Mesenchymal stem cell (in vitro differentiated cells and primary cell): ENCODE results near the gene PBX3.
A peak's percentile ranks its signal among the peaks of the same experiment; 100 is the strongest.

Source experiments
- DNase-seq: peaks from one replicate; pipeline ENCODE4 v3.0.0-alpha.2; 2013
- H2AFZ ChIP-seq: one replicate; pipeline ENCODE4 v1.6.1; 2013; ENCODE audit warnings: low read depth, mild to moderate bottlenecking, control low read depth, inconsistent platforms, low read length, moderate library complexity
- H2AK5ac ChIP-seq: 2 replicates; pipeline ENCODE4 v1.6.1; 2013; ENCODE audit warnings: low read length, moderate library complexity, mild to moderate bottlenecking, inconsistent platforms; ENCODE audit not compliant: severe bottlenecking
- H2BK120ac ChIP-seq: one replicate; pipeline ENCODE4 v1.6.1; 2013; ENCODE audit warnings: low read depth, mild to moderate bottlenecking, inconsistent platforms, low read length, moderate library complexity
- H2BK12ac ChIP-seq, 2 experiments: one replicate each; pipeline ENCODE4 v1.6.1; 2013; ENCODE audit warnings: inconsistent platforms in 2 of 2, low read length in 2 of 2, mild to moderate bottlenecking in 2 of 2, moderate library complexity in 2 of 2, control low read depth in 1 of 2
- H2BK15ac ChIP-seq: one replicate; pipeline ENCODE4 v1.6.1; 2013; ENCODE audit warnings: mild to moderate bottlenecking, low read depth, inconsistent platforms; ENCODE audit not compliant: poor library complexity, severe bottlenecking
- H2BK5ac ChIP-seq: 2 replicates; pipeline ENCODE4 v1.6.1; 2013; ENCODE audit warnings: low read depth, mild to moderate bottlenecking, low read length, control low read depth, inconsistent platforms; ENCODE audit not compliant: poor library complexity, severe bottlenecking
- H3K14ac ChIP-seq, 2 experiments: one replicate each; pipeline ENCODE4 v1.6.1; 2013; ENCODE audit warnings: inconsistent platforms in 2 of 2, low read length in 2 of 2, control low read depth in 1 of 2, mild to moderate bottlenecking in 1 of 2, moderate library complexity in 1 of 2
- H3K18ac ChIP-seq, 2 experiments: one replicate each; pipeline ENCODE4 v1.6.1; 2013; ENCODE audit warnings: inconsistent platforms in 2 of 2, low read length in 2 of 2, control low read depth in 1 of 2, low read depth in 1 of 2, mild to moderate bottlenecking in 1 of 2
- H3K23ac ChIP-seq, 2 experiments: one replicate each; pipeline ENCODE4 v1.6.1; 2013; ENCODE audit warnings: inconsistent platforms in 2 of 2, low read length in 2 of 2, mild to moderate bottlenecking in 2 of 2, moderate library complexity in 2 of 2, control low read depth in 1 of 2
- H3K27ac ChIP-seq: 2 replicates; pipeline ENCODE4 v1.5.1; 2013; ENCODE audit warnings: mild to moderate bottlenecking, moderate library complexity, low read length, control low read depth, inconsistent platforms; ENCODE audit not compliant: poor library complexity, severe bottlenecking
- H3K27me3 ChIP-seq, 2 experiments: 2 replicates each; pipeline versions ENCODE4 v1.6.1 to v1.7.0; 2013; ENCODE audit warnings: low read length in 2 of 2, mild to moderate bottlenecking in 2 of 2, moderate library complexity in 2 of 2, control low read depth in 1 of 2, inconsistent platforms in 1 of 2; ENCODE audit not compliant: control insufficient read depth in 1 of 2, insufficient read depth in 1 of 2
- H3K36me3 ChIP-seq, 2 experiments: 2 replicates each; pipeline versions ENCODE4 v1.6.1 to v1.7.0; 2013; ENCODE audit warnings: low read length in 2 of 2, control low read depth in 1 of 2, inconsistent platforms in 1 of 2, low read depth in 1 of 2, mild to moderate bottlenecking in 1 of 2; ENCODE audit not compliant: insufficient read depth in 2 of 2, control insufficient read depth in 1 of 2
- H3K4ac ChIP-seq, 2 experiments: one replicate each; pipeline ENCODE4 v1.6.1; 2013; ENCODE audit warnings: inconsistent platforms in 2 of 2, low read length in 2 of 2, mild to moderate bottlenecking in 2 of 2, moderate library complexity in 2 of 2, control low read depth in 1 of 2, low read depth in 1 of 2
- H3K4me1 ChIP-seq: 2 replicates; pipeline ENCODE4 v1.6.1; 2013; ENCODE audit warnings: low read depth, low read length, control low read depth; ENCODE audit not compliant: control insufficient read depth, insufficient read depth
- H3K4me2 ChIP-seq: 2 replicates; pipeline ENCODE4 v1.6.1; 2013; ENCODE audit warnings: low read length, mild to moderate bottlenecking, inconsistent platforms; ENCODE audit not compliant: poor library complexity, severe bottlenecking
- H3K4me3 ChIP-seq, 2 experiments: 2 replicates each; pipeline versions ENCODE4 v1.5.1 to v1.7.0; 2013; ENCODE audit warnings: low read length in 2 of 2, mild to moderate bottlenecking in 2 of 2, control low read depth in 1 of 2, low read depth in 1 of 2; ENCODE audit not compliant: insufficient read depth in 1 of 2
- H3K79me1 ChIP-seq: replicated peaks from 2 replicates; pipeline ENCODE4 v1.6.1; 2013; ENCODE audit warnings: mild to moderate bottlenecking, control low read depth, low read length, inconsistent platforms; ENCODE audit not compliant: poor library complexity, severe bottlenecking
- H3K9ac ChIP-seq: 2 replicates; pipeline ENCODE4 v1.7.0; 2013; ENCODE audit warnings: mild to moderate bottlenecking, low read length, moderate library complexity
- H3K9me3 ChIP-seq: 2 replicates; pipeline ENCODE4 v1.7.0; 2013; ENCODE audit warnings: mild to moderate bottlenecking, low read length; ENCODE audit not compliant: control insufficient read depth
- H4K8ac ChIP-seq: one replicate; pipeline ENCODE4 v1.6.1; 2013; ENCODE audit warnings: inconsistent platforms, mild to moderate bottlenecking, low read length, moderate library complexity
- H4K91ac ChIP-seq: one replicate; pipeline ENCODE4 v1.6.1; 2013; ENCODE audit warnings: mild to moderate bottlenecking, low read length, inconsistent platforms
- WGBS: methylation state at CpG from one replicate; pipeline ENCODE4 v1.1.7; 2013; ENCODE audit warnings: mixed read lengths; 5-methylcytosine and 5-hydroxymethylcytosine counted together

PBX3 gene

DNA sequence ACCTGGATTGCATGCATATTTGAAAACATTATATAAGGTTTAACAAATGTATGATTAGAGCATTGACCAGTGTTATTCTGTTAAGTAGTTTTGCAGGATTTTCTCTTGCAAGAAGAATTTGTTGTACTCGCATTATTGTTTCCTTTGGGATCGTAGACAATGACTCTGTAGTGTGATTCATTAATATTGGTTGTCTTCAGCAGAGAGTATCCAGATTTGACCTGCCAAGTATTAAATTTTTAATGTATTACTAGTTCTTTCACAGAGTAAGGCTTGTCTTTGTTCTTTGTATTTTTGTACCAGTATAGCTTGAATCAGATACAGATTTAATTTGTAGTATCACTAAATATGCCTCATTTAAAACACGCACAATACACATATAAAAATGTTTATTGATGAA is 155.0 kb downstream of the PBX3 start:
- no peak overlapping the region for H4K8ac ChIP-seq
- 77% methylated on average over 2 of the region's 3 CpGs for WGBS

DNA sequence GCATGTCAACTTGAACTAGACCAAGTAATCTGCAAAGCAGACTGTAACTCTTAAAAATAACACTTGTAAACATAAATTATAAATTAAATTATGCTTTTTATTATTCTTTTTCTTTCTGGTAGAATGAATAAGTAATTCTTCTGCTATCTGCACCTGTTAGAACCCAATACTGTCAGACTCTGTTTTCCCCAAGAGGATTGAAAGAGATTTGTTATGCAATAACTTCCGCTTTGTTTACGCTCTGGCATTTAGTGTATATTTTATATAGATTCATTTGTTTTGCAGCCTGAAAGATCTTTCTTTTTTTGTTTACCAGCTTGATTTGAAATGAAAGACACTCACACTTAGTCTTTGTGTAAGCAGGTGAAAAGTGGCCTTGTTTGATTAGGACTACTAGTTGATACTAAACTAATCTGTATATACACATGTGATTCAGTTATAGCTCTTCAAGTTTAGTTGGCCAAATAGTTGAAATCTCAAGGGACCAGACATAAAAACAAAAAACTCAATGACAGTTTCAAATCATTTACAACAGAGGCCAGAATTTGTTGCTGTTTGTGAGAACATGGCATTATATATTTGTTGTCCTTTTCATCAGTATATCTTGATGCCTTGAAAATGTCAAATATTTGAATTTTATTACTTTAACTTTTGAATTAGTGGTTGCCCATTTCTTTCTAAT is 155.8 kb downstream of the PBX3 start:
- Histone ChIP-seq H3K9me3 (no peaks in the 10 kb centered on the region), H3K27ac (no peak overlapping the region), H4K8ac (no peak overlapping the region), H2BK15ac (no peak overlapping the region), H2AFZ (no peak overlapping the region), H2AK5ac (no peak overlapping the region), H3K36me3 (no peaks in the 10 kb centered on the region), H3K4me3 (no peak overlapping the region), H3K79me1 (peaks cover 9% of the 10 kb centered on the region), H3K9ac (no peak overlapping the region), H4K91ac (no peak overlapping the region), H2BK12ac (no peak overlapping the region), H3K14ac (no peak overlapping the region), H3K4me2 (no peak overlapping the region), H3K23ac (no peak overlapping the region), H3K27me3 (no peaks in the 10 kb centered on the region), H3K4ac (no peak overlapping the region), H2BK5ac (no peak overlapping the region), H3K4me1 (peaks cover under 1% of the 10 kb centered on the region), H2BK120ac (no peak overlapping the region), H3K18ac (no peak overlapping the region)
- DNase-seq: no peak
- no CpG with 5 or more reads among the region's 2 CpGs for WGBS

More for the DNA sequence above, 155.0 kb downstream of the PBX3 start:
- no peak overlapping the region for H4K91ac ChIP-seq
- no peak overlapping the region for H2AK5ac ChIP-seq
- no peak overlapping the region for H3K27ac ChIP-seq
- H2BK120ac ChIP-seq: no peak overlapping the region
- no peak overlapping the region for H3K9ac ChIP-seq
- H3K4me2 ChIP-seq: no peak overlapping the region
- H3K4ac ChIP-seq: no peak overlapping the region
- H3K79me1 ChIP-seq: peaks cover 9% of the 10 kb centered on the region
- H2BK5ac ChIP-seq: no peak overlapping the region
- H3K4me1 ChIP-seq: no peaks in the 10 kb centered on the region
- no peaks in the 10 kb centered on the region for H3K27me3 ChIP-seq
- no peak overlapping the region for H3K23ac ChIP-seq
- no peaks in the 10 kb centered on the region for H3K36me3 ChIP-seq
- no peak overlapping the region for H3K4me3 ChIP-seq
- H2BK12ac ChIP-seq: no peak overlapping the region
- H3K9me3 ChIP-seq: no peaks in the 10 kb centered on the region
- no peak for DNase-seq
- H3K14ac ChIP-seq: no peak overlapping the region
- no peak overlapping the region for H2AFZ ChIP-seq
- no peak overlapping the region for H2BK15ac ChIP-seq
- no peak overlapping the region for H3K18ac ChIP-seq

DNA sequence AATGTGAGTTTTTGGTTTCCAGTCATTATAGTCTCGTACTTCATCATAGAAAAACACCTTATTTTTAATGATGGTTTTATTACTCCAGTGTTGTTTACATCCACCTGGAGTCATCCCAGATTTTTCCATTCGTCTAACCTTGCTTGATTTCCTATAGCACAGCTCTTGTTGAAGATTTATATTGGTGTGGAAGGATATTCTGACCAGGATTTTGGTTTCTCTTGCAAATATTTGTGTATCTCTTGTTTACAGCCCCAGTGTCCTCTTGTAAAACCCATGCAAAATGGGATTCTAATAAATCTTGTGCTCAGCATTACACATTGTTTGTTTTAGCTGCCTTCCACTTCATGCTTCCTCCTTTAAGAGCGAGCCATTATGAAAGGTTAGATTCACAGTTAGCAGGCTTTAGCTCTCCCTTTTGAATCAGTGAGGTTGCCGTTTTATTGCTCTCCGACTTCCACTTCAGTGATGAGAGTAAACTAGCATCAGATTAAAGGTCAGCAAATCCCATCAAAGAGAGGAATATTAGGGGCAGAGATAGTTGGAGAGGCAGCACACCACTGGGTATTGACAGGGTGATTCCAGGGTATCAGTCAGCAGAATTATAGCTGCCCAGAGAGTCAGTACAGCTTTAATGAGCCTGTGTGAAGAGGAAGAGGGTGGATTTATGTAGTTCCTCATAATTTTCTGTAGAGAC is 157.1 kb downstream of the PBX3 start:
- Histone ChIP-seq H3K4me2 (peak overlapping the region; percentile 33), H3K18ac (peak overlapping the region in 1 of 2 experiments; percentile 2), H3K27me3 (no peaks in the 10 kb centered on the region), H2BK5ac (no peak overlapping the region), H2BK12ac (no peak overlapping the region), H3K4me1 (peaks cover 2% of the 10 kb centered on the region), H3K4me3 (no peak overlapping the region), H3K9ac (no peak overlapping the region), H3K14ac (no peak overlapping the region), H2BK120ac (no peak overlapping the region), H3K4ac (peak overlapping the region in 1 of 2 experiments; percentile 4), H2BK15ac (no peak overlapping the region), H3K23ac (no peak overlapping the region), H4K91ac (no peak overlapping the region), H4K8ac (no peak overlapping the region), H3K27ac (no peak overlapping the region), H3K9me3 (no peaks in the 10 kb centered on the region), H3K36me3 (no peaks in the 10 kb centered on the region), H3K79me1 (peaks cover 9% of the 10 kb centered on the region), H2AK5ac (no peak overlapping the region), H2AFZ (no peak overlapping the region)
- WGBS: 4% methylated on average over 3 of the region's 5 CpGs
- peak; percentile 57 for DNase-seq

DNA sequence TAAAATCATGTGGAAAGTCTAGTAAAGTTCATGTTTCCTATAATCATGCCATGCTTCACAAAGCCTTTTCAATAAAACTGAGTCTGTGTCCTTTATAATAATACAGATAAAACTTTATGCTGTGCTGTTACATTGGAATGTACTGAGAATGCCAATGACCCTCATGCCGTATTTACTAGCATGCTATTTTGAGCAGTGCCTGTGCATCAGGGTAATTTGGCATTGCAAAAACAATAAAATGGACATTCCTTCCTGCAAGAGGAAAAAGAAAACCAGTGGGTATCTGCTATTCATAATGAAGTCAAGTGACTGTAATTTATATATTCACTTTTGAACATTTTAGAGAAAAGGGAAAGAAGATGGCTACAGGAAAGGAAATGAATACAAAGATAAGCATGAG is 159.0 kb downstream of the PBX3 start:
- H3K4me3 ChIP-seq: no peak overlapping the region
- no peaks in the 10 kb centered on the region for H3K9me3 ChIP-seq
- peaks cover 6% of the 10 kb centered on the region for H3K79me1 ChIP-seq
- no peak overlapping the region for H2BK5ac ChIP-seq
- H3K14ac ChIP-seq: no peak overlapping the region
- 13% methylated on average over 1 of the region's 1 CpG for WGBS
- H2BK12ac ChIP-seq: no peak overlapping the region
- H2BK15ac ChIP-seq: no peak overlapping the region
- no peak overlapping the region for H3K4me2 ChIP-seq
- H2AK5ac ChIP-seq: no peak overlapping the region
- DNase-seq: peak; percentile 46
- no peaks in the 10 kb centered on the region for H3K36me3 ChIP-seq
- H3K18ac ChIP-seq: no peak overlapping the region
- no peak overlapping the region for H2AFZ ChIP-seq
- no peak overlapping the region for H4K91ac ChIP-seq
- H2BK120ac ChIP-seq: no peak overlapping the region
- H4K8ac ChIP-seq: no peak overlapping the region
- no peak overlapping the region for H3K9ac ChIP-seq
- no peak overlapping the region for H3K27ac ChIP-seq
- H3K23ac ChIP-seq: no peak overlapping the region
- no peaks in the 10 kb centered on the region for H3K27me3 ChIP-seq
- H3K4me1 ChIP-seq: peaks cover 2% of the 10 kb centered on the region
- H3K4ac ChIP-seq: no peak overlapping the region
